Spleen (tissue), 7 donors: Measurements from ENCODE around the gene ALG5.

Experiments
- POLR2AphosphoS5 ChIP-seq, 3 donors: sonication (generic); formaldehyde crosslinking; IDR thresholded peaks; one replicate each; pipeline ENCODE4 v1.5.1; 2017; ENCODE audit warnings: antibody characterized with exemption in 3 of 3
- TF ChIP-seq, protein P1 (sequence below), 11 experiments: fragments of 200-600 bp in 7 of 11; fragments of 450-650 bp in 4 of 11; sonication (generic) in 4 of 11; IDR thresholded peaks in 8 of 11; conservative IDR thresholded peaks in 3 of 11; 1 replicate in 7 of 11; 2 replicates in 4 of 11; pipeline versions ENCODE4 v1.4.0 to v1.8.0; 2016 to 2021; ENCODE audit warnings: antibody characterized with exemption in 11 of 11, inconsistent platforms in 4 of 11, mild to moderate bottlenecking in 1 of 11
- donor health status: DM: no; HTN: no; CAD: no; lungs with moderate emphysema.
- donor health status: DM: no; HTN: no; CAD: no.
- donor health status: DM: no; HTN: no; CAD: no.

DNA sequence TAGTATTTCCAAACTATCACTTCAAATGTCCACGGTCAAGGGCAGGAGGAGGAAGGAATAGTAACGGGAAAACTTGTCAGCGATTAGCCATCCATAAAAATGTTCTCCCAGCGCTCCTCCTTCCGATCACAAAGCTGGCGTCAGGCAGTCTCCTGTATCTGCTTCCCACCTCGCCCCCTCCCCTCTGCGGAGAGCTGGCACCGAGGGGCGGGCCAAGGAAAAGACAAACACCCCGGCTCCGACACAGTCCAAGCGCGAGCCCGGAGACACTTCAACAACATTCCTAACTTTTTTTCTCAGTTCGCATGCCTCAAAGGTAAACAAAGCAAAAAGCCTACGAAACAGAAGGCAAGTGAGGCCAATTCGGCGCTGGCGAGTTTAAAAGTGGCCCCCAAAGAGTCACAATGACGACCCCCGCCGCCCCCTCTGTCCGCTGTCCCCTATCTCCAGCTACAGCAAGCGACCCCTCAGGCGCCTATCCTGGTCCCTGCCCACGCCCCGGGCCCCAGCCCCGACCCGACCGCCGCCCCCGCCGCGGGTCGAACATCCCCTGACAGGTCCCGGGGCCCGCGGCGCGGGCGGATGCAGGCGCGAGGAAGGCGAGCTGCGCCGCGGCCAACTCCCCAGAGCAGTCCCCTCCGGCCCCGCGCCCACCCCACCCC, 79.8 kb downstream of the ALG5 start:
- TF ChIP-seq, protein P1, sequence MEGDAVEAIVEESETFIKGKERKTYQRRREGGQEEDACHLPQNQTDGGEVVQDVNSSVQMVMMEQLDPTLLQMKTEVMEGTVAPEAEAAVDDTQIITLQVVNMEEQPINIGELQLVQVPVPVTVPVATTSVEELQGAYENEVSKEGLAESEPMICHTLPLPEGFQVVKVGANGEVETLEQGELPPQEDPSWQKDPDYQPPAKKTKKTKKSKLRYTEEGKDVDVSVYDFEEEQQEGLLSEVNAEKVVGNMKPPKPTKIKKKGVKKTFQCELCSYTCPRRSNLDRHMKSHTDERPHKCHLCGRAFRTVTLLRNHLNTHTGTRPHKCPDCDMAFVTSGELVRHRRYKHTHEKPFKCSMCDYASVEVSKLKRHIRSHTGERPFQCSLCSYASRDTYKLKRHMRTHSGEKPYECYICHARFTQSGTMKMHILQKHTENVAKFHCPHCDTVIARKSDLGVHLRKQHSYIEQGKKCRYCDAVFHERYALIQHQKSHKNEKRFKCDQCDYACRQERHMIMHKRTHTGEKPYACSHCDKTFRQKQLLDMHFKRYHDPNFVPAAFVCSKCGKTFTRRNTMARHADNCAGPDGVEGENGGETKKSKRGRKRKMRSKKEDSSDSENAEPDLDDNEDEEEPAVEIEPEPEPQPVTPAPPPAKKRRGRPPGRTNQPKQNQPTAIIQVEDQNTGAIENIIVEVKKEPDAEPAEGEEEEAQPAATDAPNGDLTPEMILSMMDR (IDR thresholded peaks at IDR 0.05 in 8 of 11, conservative IDR thresholded peaks at IDR 0.05 in 3 of 11), result no peak
- TF ChIP-seq POLR2AphosphoS5 (IDR thresholded peaks at IDR 0.05), result no peak
